GM18861 (cell line): Measurements from ENCODE around the gene KIF5A.

Experiments
- ATAC-seq: cut with Tn5 transposase; IDR thresholded peaks from one replicate; pipeline ENCODE4 v1.9.1; 2021; ENCODE audit not compliant: unreplicated experiment

KIF5A gene

GRCh38 chr12:57604992-57605810 lies 55.4 kb downstream of the KIF5A start:
- no peak for ATAC-seq

DNA sequence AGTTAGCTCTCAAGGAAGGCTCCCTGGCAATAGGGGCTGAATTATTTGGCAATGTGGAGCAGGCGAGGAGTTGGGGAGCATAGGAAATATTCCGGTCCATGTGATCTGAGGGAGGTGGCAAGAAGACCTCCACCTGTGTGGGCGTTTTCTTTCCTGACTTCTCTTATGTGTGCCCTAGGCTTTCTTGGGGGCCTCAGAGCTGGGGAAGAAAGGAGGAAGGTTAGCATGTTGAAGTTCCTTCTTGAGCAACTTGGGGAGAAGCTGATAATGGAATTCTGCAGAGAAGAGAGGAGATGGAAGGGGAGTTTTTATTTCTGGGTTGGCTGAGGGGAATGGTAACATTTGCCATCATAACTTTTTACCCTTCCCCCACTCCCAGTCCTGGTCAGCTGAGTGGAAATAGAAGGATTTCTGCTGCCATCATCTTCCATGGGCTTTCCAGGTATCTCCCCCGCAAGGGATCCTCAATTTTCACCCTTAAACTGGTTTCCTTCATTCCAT lies 56.0 kb downstream of the KIF5A start:
- no peak for ATAC-seq

DNA sequence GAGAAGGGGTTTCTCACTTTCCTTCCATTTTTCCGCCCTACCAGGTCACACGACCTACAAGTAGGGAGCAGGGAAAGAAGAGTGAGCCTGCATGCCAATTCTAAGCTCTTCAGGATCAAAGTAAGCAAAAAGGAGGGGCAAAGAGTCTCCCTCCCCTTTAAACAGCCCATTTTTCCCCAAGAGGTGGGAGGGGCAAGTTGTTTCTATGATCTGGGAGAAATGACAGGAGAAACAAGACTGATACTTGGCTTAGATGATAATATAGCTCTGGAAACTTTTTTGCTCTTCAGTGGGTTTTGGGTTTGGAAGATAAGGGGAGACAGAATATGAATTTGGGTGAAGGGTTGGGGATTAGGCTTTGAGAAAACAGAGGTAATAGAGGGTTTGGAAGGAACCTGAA lies 56.6 kb downstream of the KIF5A start:
- no peak for ATAC-seq

GRCh38 chr12:57606821-57607220 lies 57.0 kb downstream of the KIF5A start:
- no peak for ATAC-seq

DNA sequence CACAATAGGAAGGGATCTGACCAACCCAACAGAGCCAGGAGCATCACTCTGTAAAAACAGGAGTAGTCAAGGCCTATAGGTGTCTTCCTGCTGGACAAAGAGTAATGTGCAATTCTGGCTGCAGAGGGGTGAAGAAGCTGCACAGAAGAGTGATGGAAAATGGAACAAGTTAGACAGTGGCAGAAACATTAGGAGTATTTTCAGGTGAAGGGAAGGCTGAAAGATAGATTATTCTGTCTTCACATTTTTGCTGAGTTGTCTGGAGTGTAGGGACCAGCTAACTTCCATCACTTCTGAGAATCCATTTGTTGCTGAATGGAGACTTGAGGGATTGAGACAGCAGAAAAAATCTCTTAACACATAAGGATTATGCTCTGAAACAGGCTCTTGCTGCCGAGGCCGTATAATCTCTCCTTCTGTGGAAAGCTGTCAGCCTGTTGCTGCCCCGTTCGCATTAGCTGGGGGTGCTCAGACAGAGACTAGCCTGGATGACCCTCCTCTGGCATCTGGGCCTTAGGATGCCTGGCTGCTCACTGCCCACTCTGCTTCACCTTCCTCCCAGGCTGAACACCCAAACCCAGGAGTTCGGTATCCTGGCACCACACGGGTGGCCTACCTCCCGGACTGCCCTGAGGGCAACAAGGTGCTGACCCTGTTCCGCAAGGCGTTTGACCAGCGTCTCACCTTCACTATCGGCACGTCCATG lies 58.3 kb downstream of the KIF5A start:
- no peak for ATAC-seq

DNA sequence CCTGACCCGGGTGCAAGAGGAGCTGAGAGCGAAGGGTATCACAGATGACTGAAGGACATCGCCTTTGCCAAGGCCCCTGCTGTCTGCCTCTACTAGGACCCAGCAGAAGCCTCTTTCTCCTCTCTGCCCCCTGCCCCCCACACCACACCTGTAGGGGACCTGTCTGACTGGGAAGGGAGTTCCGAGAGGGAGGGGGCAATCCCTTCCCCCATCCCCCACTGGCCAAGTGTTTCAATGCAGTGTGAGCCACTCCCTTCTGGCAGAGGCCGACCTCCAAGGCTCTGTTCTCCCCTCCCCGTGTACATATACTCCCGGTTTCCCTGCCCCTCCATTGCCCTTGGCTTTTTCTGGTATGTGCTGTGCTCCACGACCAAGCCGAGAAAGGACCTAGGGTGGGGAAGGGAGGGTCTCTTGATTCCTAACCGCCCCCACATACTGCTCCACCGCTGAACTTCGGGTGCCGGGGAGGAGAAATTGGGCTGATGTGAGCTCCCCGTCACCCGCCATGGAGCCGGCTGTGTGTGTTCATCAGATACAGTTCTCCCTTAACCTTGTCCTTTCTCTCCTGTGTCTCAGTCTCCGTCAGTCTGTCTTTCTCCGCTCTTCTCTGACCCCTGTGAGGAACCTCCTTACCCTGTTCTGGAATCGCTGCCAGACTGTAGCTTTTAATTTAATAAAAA lies 59.4 kb downstream of the KIF5A start:
- ATAC-seq = no peak

DNA sequence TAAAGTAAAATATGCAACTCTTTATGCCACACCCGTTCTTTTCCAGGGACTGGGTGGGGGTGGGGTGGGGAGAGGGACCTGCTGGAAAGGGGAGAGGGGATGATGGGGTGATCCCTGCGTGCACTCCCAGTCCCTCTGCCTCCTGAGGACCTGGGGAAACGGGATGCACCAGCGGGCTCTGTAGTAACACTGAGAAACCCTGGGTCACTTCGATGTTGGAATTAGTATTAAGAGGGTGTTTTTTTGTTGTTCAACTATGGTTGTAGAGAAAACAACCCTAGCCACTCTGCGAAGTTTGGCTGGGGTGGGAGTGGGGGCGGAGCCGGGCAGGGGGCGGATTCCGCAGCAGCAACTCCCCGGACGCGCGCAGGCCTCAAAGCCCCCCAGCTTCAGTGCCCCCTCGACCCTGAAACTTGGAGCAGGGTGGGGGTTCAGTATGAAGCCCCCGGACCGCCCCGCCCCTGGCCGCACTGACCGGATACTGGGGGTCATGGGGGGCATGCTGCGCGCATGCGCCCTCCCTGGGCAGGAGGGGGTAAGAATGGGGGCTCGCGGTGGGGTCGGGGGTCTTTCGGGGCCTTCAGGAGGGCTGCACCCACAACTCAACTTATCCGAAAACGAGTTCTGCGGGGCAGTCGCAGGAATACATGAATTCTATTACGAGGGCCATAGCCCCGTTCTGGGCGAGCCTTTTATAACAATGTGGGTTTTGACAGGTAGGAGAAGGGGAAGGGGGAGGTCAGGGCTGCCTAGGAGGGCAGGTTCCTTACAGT lies 60.1 kb downstream of the KIF5A start:
- ATAC-seq = no peak

DNA sequence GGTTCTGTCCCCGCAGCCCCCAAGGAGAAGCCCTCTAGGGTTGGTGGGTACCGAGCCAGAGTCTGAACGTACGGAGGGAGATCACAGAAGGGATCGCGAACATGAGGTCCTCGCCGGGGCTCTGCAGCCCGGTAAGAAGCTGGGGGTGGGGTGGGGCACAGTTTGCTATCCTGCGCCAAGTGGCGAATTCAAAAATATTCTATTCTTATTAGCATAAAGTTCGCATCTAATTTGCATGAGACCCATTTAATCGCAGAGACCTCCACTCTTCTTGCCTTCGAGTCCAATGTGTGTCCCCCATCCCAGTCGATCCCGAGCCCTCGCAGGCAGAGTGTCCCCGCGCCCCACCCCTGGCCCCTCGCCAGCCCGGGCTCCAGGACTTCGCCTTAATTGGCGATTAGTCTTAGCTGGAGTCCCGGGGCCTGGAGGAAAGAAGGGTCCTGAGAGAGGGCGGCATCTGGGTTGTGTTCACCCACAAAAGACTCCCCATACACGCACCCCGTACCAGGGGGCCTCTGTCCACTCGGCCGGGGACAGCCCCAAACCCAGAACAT lies 60.8 kb downstream of the KIF5A start:
- ATAC-seq = no peak

DNA sequence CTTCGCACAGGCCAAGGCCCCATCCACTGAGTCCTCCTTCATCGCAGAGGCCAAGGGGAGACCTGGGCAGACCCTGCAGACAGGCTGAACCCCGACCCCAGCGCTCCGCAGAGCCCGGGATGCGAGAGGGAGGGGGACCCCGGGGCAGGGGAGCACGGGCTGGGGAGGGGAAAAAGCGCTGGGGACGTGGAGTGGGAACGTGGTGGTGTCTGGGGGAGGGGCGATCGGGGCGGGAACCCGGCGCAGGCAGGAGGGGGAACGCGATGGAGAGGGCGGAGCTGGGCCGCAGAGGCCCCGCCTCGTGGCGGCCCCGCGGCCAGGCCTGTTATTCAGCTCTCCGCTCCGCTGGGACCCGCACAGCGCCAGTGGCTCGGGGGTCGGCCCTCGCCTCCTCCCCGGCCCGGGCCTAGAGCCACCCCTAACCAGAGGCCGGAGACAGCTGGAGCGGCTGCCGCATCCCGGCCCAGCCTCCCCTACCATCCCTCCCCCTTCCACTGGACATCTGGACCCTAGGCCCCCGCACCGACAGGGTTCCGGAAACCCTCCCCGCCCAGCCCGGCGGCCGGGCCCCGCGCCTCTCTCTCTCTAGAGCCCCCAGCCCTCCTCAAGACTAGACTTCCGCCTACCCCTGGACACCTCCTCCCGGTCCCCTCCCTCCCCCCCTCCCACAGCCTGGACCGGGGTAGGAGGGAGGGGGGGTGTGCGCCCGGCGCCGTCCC lies 61.4 kb downstream of the KIF5A start, which contains the start of gene ARHGEF25:
ARHGEF25 (plus strand) TSS at position 328 of the 719 bp plus-strand sequence. CDS start 460 bp downstream, outside the sequence.
- no peak for ATAC-seq

- ATAC-seq = no peak
These were observed 62.2 kb downstream of the KIF5A start for GRCh38 chr12:57611827-57612710.

GRCh38 chr12:57612711-57613426 lies 63.0 kb downstream of the KIF5A start:
- ATAC-seq = no peak

GRCh38 chr12:57613427-57614109 lies 63.7 kb downstream of the KIF5A start:
- ATAC-seq = no peak

GRCh38 chr12:57614178-57614947 lies 64.5 kb downstream of the KIF5A start:
- peak; percentile 45 for ATAC-seq

DNA sequence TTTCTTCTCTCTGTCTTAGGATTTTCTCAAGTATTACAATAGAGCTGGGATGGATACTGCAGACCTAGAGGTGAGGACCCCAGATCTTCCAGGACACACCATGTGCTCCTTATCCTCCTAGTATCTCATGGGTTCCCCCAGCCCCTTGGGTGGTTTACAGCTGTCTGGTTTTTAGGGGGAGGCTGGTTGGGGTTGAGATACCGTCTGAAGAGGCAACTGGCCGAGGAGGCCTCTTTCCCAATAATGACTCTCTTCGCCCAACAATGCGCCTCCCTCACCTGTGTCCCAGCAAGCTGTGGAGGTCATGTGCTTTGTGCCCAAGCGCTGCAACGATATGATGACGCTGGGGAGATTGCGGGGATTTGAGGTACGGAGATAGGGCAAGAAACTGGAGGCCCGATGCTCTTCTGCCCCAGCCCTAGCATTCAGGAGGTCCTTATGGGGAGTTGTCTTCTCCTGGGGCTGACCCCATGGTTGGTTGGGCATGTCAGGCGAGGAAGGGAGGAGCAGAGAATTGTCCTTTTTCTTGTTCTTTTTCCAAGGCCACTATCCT lies 65.2 kb downstream of the KIF5A start:
- ATAC-seq = no peak

DNA sequence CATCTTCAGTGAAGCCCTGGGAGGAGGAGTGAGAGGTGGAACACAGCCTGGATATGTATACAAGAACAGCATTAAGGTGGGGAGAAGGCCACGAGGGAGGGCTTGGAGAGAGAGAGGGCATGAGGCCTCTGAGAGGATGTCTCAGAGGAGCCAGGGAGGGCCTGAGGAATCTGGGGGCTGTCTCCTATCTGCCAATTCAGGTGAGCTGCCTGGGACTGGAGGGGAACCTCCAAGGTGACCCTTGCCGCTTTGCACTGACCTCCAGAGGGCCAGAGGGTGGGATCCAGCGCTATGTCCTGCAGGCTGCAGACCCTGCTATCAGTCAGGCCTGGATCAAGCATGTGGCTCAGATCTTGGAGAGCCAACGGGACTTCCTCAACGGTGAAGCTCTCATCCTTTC lies 65.8 kb downstream of the KIF5A start:
- ATAC-seq = no peak

DNA sequence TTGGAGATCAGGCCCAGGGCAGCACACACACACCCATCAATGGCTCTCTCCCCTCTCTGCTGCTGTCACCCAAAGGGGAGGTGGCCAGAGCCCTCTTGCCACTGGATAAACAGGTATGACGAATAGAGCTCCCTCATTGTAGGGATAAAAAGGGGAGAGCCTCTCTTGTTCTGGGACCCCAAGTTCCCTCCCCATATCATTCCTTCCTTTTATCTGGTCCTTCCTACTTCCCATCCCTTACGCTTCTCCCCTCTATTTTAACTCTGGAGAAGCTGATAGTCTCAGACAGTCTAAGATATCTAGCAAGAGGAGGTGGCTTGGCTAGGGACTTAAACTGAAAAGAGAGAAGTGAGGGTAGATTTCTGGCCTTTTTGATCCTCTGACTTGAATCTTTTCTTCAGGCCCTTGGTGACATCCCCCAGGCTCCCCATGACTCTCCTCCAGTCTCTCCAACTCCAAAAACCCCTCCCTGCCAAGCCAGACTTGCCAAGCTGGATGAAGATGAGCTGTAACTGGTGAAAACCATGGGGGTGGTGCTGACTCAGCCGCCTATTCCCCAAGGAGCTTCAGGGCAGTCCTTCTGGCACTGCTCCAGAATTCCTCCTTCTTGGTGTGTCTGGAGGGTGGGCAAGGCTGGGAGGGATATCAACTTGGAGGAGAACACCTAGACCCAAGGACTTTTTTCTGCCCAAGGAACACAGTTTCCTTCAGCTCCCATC lies 66.7 kb downstream of the KIF5A start:
- no peak for ATAC-seq
